Measurements from ENCODE around the gene EPHA2. TPM values are rescaled to one million over a fixed set of nuclear protein-coding genes. Genes with fewer than 3 reads are reported as not detected.
A peak's percentile ranks its signal among the peaks of the same experiment; 100 is the strongest.

The EPHA2 gene
- total RNA-seq, 1 experiment from 2014 or later, result 63.5 TPM

DNA sequence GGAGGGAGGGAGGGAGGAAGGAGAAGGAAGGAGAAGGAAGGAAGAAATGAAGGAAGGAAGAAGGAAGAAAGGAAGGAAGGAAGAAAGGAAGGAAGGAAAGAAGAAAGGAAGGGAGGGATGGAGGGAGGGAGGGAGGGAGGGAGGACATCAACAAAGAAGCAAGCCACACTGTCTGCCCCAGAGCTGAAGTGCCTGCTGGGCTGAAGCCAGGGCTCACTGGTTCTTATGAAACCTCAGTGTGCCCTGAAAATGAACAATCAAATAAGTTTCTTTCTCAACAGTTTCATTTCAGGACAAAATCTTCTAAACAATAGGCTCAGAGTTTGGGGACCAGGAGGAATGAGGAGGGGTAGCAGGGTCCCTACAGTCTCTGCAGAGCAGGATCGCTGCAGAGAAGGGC is 35.4 kb upstream of the EPHA2 start:
- no peak overlapping the region for H3K4me3 ChIP-seq (ENCODE audit: insufficient read depth, low read depth, low read length)
- H3K36me3 ChIP-seq (replicated peaks; ENCODE audit: control insufficient read depth, insufficient read depth, low read length), result no peaks in the 10 kb centered on the region
- no peaks in the 10 kb centered on the region for H3K27me3 ChIP-seq (ENCODE audit: control insufficient read depth, insufficient read depth, low read length)
- DNase-seq, result no peak

DNA sequence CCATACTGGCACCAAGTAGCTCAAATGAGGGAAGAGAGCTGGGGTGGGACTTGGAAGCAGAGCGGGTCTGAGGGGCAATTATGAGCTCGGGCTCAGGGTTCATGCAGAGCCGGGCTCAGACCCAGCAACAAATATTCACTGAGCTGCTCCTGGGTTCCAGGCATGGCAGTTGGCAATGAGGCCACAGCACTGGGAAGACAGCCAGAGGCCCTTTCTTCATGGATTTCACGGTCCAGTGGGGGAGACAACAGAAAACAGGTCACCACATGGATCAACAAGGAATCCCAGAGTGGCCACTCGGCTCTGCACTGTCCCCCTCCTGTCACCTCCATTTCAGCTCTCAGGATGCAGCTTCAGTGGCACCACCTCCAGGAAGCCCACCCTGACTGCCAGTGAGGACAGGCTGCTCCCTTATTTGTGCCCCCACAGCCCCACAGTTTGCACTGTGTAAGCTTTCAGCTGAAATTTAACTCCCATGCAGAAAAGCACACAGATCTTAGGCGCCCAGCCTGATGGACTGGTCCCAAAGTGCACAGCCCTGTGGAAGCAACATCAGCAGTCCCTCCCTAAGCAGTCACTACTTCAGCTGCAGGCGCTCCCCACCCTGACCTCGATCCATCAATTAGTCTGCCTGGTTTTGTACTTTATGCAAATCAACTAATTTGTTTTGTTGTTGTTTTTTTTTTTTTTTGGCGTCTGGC is 34.2 kb upstream of the EPHA2 start:
- Histone ChIP-seq H3K27me3 (ENCODE audit: control insufficient read depth, insufficient read depth, low read length) (no peaks in the 10 kb centered on the region), H3K4me3 (ENCODE audit: insufficient read depth, low read depth, low read length) (no peak overlapping the region), H3K36me3 (replicated peaks; ENCODE audit: control insufficient read depth, insufficient read depth, low read length) (no peaks in the 10 kb centered on the region)
- no peak for DNase-seq

DNA sequence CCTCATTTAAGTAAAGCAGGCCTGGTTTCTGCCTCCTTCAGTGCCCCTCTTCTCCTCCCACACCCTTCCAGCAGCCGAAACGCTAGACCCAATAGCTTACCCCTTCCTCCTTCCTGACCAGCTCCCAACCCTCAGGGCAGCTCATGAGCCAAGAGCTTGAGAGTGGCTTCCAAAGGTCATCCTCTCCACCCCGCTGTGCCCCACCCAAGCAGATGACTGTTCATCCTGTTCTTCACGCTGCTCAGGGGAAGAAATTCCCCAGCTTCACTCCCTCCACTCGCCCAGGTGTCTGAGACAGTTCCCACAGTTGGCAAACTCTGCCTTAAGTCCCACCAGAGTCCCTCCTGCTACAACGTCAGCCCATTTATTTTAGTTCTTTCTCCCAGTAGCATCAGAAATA is 33.1 kb upstream of the EPHA2 start:
- no peaks in the 10 kb centered on the region for H3K36me3 ChIP-seq (replicated peaks; ENCODE audit: control insufficient read depth, insufficient read depth, low read length)
- no peak overlapping the region for H3K4me3 ChIP-seq (ENCODE audit: insufficient read depth, low read depth, low read length)
- H3K27me3 ChIP-seq (ENCODE audit: control insufficient read depth, insufficient read depth, low read length), result no peaks in the 10 kb centered on the region
- DNase-seq, result no peak

DNA sequence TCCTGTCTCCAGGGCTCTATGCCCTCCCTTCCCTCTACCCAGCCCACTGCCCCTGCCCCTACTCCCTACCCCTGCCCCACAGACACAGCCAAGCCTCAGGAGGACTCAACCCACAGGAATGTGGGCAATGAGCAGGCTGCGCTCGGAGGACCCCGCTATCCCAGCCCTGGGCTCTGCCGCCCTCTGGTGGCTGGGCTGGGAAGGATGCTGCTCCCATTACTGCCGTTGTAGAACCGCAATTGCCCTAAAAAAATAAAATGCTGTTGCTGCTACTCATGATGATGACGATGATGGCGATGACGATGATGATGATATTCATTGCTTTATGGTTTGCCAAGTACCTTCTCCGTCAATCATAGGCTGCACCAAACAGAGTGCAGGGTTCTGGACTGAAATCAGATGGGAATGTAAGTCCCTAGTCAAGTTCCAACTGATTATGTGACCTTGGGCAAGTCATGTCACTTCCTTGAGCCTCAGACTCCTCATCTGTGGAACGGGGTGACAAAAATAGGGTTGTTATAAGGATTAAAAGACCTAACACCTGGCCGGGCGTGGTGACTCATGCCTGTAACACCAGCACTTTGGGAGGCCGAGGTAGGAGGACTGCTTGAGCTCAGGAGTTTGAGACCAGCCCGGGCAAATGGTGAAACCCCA is 32.0 kb upstream of the EPHA2 start:
- no peaks in the 10 kb centered on the region for H3K36me3 ChIP-seq (replicated peaks; ENCODE audit: control insufficient read depth, insufficient read depth, low read length)
- peak; percentile 94 for DNase-seq
- no peaks in the 10 kb centered on the region for H3K27me3 ChIP-seq (ENCODE audit: control insufficient read depth, insufficient read depth, low read length)
- H3K4me3 ChIP-seq (ENCODE audit: insufficient read depth, low read depth, low read length), result no peak overlapping the region

DNA sequence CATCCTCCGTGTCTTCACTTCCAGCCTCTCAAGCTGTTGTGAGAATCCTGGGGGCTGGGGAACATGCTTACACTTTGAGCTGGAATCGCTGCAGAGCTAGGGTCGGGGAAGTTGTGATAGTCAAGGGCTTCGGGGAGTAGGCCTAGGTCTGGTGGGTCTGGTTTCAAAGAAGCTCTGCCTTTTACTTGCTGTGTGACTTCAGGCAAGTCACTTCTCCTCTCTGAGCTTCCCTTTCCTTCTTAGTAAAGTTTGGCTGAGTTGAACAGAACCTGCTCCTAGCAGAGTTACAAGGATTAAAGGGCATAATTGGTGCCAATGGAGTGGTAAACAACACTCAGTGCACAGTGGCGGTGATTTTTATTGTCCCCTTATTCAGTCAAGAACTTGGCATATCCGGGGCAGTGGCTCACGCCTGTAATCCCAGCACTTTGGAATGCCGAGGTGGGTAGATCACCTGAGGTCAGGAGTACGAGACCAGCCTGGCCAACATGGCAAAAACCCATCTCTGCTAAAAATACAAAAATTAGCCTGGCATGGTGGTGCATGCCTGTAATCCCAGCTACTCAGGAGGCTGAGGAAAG is 30.9 kb upstream of the EPHA2 start:
- Histone ChIP-seq H3K36me3 (replicated peaks; ENCODE audit: control insufficient read depth, insufficient read depth, low read length) (no peaks in the 10 kb centered on the region), H3K27me3 (ENCODE audit: control insufficient read depth, insufficient read depth, low read length) (no peaks in the 10 kb centered on the region), H3K4me3 (ENCODE audit: insufficient read depth, low read depth, low read length) (no peak overlapping the region)
- no peak for DNase-seq

DNA sequence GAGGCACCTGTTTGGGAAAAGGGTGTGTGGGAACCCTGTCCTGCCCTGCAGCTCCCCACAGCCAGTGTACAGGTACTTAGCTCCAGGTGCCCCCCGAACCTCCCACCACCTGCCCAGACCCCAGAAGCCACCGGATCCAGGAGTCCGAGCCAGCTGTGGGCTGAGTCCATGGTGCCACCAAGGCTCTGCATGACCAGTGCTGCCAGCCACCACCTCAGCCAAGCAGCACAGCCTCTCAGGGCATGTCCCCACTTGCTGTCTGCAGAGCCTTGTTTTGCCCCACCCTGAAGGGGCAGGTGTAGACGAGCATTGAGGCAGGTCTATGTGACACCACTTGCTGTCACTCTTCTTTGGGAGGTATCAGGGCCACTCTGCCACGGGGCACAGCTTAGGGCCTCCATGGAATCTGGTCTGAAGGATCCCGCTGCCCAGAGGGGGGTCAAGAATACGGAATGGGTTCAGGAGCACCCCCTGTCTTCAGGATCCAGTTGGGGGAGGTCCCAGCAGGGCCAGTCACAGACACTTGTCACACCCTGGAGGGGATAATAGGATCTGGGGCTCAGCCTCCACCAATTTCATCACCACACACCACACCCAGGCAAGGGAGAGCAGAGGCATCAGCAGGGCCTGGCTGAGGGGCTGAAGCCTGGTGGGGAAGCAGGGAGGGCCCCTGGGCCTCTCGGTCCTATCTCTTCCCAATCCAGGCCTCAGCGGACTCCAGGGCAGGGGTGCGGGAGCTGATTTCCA is 28.9 kb upstream of the EPHA2 start:
- H3K4me3 ChIP-seq (ENCODE audit: insufficient read depth, low read depth, low read length), result no peak overlapping the region
- H3K27me3 ChIP-seq (ENCODE audit: control insufficient read depth, insufficient read depth, low read length), result no peaks in the 10 kb centered on the region
- no peaks in the 10 kb centered on the region for H3K36me3 ChIP-seq (replicated peaks; ENCODE audit: control insufficient read depth, insufficient read depth, low read length)
- peak; percentile 51 for DNase-seq

DNA sequence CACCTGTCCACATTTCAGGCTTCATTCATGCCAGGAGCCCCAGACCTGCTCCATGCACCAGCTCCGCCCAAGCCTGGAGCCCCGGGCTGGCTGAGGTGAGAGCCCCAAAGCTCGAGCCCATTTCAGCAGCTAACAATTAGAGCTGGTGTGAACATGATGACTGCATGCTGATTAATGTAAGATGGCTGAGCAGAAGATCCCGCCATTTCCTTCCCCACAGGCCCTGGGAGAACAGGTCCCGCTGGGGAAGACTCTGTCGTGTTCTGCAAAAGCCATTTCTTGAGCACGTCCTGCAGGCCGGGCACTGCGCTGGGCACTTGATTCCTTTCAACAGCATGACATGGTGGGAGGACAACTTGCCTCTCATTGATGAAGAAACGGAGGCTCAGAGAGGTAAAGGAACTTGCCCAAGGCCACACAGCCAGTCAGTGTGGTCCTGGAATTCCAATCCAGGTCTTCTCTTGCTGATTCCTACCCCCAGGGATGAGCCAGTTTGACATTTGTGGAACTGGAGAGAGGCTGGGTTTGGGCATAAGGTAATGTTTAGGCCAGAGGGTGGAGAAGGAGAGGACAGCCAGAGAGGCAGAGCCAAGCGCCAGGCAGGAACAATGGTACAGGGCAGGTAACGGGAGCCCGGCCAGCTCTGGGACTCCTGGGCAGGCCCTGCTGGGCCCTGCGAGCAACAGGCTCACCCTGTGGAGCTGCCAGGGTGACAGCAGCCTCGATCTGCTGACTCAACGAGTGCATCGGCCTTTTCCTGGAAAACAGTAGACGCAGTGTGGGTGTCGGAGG is 28.1 kb upstream of the EPHA2 start:
- DNase-seq, result peak; percentile 44
- no peaks in the 10 kb centered on the region for H3K27me3 ChIP-seq (ENCODE audit: control insufficient read depth, insufficient read depth, low read length)
- H3K36me3 ChIP-seq (replicated peaks; ENCODE audit: control insufficient read depth, insufficient read depth, low read length), result no peaks in the 10 kb centered on the region
- H3K4me3 ChIP-seq (ENCODE audit: insufficient read depth, low read depth, low read length), result no peak overlapping the region

DNA sequence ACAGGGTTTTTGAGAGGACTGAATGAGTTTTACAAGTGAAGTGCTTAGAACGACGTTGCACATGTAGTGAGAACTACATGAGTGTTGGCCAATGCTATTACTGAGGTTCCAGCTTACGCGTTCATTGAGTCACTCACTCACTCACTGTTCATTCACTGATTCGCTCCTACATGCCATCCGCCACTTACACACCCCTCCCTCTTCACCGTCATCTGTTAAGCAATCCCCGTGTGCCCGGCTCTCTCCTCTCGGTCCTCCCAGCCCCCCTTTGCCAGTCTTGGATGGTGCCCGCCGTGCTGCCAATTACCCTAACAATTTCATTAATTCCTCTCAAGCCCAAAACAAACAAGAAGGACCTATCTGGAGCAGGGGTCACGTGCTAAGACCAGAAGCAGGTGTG is 27.3 kb upstream of the EPHA2 start:
- H3K4me3 ChIP-seq (ENCODE audit: insufficient read depth, low read depth, low read length), result no peak overlapping the region
- DNase-seq, result no peak
- H3K27me3 ChIP-seq (ENCODE audit: control insufficient read depth, insufficient read depth, low read length), result no peaks in the 10 kb centered on the region
- H3K36me3 ChIP-seq (replicated peaks; ENCODE audit: control insufficient read depth, insufficient read depth, low read length), result no peaks in the 10 kb centered on the region

DNA sequence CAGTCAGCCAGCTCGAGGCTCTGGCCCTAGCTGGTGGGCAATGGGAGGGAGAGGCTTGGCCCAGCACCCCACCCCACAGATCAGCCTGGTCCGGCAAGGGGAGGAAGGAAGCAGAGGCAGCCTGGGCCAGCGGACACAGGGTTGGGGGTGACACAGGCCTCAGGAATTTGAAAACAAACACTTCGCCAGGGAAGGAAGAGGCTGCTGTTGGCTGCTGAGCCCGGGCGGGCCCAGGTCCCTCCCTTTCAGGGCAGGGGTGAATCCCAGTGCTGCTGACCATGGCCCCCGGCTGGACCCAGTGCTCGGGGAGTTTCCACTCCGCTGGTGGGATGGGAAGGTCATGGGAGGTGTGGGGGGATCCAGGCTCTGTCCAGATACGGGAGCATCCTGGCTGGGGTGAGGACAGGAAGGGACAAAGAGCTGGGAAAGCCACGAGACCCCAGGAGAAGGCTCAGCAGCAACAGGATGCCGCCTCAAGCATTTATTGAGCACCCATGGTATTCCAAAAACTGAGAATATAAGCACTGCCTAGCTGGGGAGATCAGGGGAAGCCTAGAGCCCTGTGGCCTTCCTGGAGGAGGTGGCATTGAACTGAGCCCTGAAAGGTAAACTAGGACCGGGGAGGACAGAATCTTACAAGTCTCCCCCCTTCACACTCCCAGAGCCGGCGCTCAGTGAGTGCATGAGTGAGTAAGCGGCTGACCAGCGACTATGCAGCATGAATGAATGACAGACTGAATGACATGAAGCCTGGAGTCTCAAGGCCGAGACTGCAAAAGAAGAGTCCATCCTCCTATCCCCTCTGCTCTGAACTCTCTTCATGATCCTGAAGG is 26.2 kb upstream of the EPHA2 start:
- H3K4me3 ChIP-seq (ENCODE audit: insufficient read depth, low read depth, low read length), result no peak overlapping the region
- peak; percentile 91 for DNase-seq
- H3K36me3 ChIP-seq (replicated peaks; ENCODE audit: control insufficient read depth, insufficient read depth, low read length), result no peaks in the 10 kb centered on the region
- no peaks in the 10 kb centered on the region; the same call in 1 of the 2 replicates for H3K27me3 ChIP-seq (ENCODE audit: control insufficient read depth, insufficient read depth, low read length)

DNA sequence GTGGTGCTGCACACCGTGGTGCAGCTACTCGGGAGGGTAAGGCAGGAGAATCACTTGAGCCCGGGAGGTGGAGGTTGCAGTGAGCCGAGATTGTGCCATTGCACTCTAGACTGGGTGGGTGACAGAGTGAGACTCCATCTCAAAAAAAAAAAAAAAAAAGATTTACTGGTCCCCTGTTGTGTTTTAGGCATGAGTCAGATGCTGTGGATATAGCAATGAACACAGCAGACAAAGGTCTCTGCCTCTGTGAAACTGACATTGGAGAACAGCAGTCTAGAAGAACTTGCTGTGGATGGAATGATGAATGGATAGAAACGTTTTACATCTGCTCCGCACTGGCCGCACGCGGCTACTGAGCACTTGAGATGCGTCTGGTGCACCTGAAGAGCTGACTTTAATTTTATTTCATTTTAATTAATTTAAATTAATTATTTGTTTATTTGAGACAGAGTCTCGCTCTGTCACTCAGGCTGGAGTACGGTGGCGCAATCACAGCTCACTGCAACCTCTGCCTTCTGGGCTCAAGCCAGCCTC is 24.5 kb upstream of the EPHA2 start:
- Histone ChIP-seq H3K27me3 (ENCODE audit: control insufficient read depth, insufficient read depth, low read length) (no peaks in the 10 kb centered on the region; the same call in 1 of the 2 replicates), H3K36me3 (replicated peaks; ENCODE audit: control insufficient read depth, insufficient read depth, low read length) (no peaks in the 10 kb centered on the region), H3K4me3 (ENCODE audit: insufficient read depth, low read depth, low read length) (no peak overlapping the region)
- no peak for DNase-seq

DNA sequence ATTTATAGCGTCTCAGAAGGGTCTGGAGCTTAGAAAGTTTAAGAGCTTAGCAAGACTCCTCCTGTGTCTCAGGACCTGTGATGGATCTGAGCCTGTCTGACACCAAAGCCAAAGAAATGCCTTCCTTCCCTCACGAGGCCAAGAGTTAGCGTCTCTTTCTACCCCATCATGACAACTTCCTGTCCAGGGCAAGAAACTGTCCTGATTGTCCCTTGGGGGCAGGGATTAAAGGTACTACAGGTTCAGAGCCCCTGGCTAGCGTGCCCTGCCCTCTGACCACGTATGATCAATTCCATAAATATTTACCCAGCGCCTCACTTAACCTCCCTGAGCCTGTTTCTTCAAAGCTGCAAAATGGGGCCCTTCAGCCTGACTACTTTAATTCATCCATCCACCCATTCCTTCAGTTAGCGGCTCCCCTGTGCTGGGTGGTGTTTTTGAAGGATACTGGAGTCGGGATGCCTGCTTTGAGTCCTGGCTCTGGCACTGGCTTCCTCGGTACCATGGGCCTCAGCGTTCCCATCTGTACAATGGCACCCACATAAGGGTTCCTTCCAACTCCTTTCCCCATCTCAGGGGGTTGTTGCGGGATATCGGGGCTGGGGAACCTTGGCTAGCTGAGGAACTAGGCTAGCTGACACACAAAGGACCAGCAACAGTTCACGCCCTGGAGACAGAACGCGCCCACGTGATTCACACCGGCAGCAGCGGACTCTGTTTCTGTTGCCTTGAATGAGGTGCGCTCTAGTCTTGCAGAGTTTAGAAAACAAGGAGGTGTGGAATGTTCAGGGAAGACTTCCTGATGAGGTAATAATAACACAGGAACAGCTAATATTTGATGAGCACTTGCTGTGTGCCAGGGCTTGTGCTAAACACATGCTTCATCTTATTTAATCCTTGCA is 23.0 kb upstream of the EPHA2 start:
- no peaks in the 10 kb centered on the region for H3K36me3 ChIP-seq (replicated peaks; ENCODE audit: control insufficient read depth, insufficient read depth, low read length)
- no peak overlapping the region for H3K4me3 ChIP-seq (ENCODE audit: insufficient read depth, low read depth, low read length)

DNA sequence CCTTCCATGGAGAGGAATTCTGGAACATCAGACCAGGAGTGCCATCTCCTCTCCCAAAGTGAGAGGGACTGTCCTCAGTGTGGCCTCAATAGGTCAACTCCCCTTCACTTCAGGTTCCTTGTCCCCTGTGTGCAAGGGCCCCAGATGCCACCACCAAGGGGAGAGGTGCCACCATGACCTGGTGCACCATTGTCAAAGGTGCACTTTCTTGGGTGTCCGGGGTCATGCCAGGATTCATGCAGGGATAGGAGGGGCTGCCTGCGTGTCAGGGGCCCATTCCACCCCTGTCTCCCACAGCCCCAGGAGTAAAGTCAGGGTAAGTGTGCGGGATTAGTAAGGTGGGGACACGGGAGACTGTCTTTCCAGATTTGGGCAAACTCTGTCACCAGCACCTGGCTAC is 21.4 kb upstream of the EPHA2 start:
- Histone ChIP-seq H3K4me3 (ENCODE audit: insufficient read depth, low read depth, low read length) (no peak overlapping the region), H3K36me3 (replicated peaks; ENCODE audit: control insufficient read depth, insufficient read depth, low read length) (no peaks in the 10 kb centered on the region), H3K27me3 (ENCODE audit: control insufficient read depth, insufficient read depth, low read length) (no peaks in the 10 kb centered on the region; the same call in 1 of the 2 replicates)
- DNase-seq, result no peak

More for the DNA sequence above, 23.0 kb upstream of the EPHA2 start:
- H3K27me3 ChIP-seq (ENCODE audit: control insufficient read depth, insufficient read depth, low read length), result no peaks in the 10 kb centered on the region; the same call in 1 of the 2 replicates
- DNase-seq, result no peak
